Measurements from ENCODE around the gene HAUS6. TPM values are rescaled to one million over a fixed set of nuclear protein-coding genes. Genes with fewer than 3 reads are reported as not detected.

The HAUS6 gene
- total and polyA plus RNA-seq, 2 donors (not counting 1 experiment from before 2014, with no cell fraction given): 4.1 to 13.5 TPM

DNA sequence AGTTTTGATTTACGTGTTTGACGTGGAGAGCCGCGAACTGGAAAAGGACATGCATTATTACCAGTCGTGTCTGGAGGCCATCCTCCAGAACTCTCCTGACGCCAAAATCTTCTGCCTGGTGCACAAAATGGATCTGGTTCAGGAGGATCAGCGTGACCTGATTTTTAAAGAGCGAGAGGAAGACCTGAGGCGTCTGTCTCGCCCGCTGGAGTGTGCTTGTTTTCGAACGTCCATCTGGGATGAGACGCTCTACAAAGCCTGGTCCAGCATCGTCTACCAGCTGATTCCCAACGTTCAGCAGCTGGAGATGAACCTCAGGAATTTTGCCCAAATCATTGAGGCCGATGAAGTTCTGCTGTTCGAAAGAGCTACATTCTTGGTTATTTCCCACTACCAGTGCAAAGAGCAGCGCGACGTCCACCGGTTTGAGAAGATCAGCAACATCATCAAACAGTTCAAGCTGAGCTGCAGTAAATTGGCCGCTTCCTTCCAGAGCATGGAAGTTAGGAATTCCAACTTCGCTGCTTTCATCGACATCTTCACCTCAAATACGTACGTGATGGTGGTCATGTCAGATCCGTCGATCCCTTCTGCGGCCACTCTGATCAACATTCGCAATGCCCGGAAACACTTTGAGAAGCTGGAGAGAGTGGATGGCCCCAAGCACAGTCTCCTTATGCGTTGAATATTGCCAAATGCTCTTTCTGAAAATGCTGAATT, 52.6 kb downstream of the HAUS6 start:
- peak overlapping the region; percentile 99 for H3K27ac Mint-ChIP-seq
- WGBS (ENCODE audit: insufficient coverage): 5% methylated on average over 32 of the region's 33 CpGs
- Histone ChIP-seq H3K9ac (ENCODE audit: low read length) (peak overlapping the region; percentile 95), H3K4me1 (ENCODE audit: control insufficient read depth in 2 of 2, insufficient read depth in 2 of 2, low read length in 2 of 2) (peaks cover 24 to 32% of the 10 kb centered on the region in 2 donors), H2AFZ (ENCODE audit: insufficient read depth, low read depth, low read length, poor library complexity, severe bottlenecking) (peak overlapping the region; percentile 96), H3K36me3 (replicated peaks in 1 of 2; ENCODE audit: control extremely low read depth in 1 of 2, control insufficient read depth in 1 of 2, extremely low read depth in 1 of 2, insufficient read depth in 2 of 2, low read length in 1 of 2) (peaks cover 0 to 7% of the 10 kb centered on the region in 2 experiments), H3K27ac (ENCODE audit: low read length in 2 of 2) (peak overlapping the region; percentile 92 to 95), H3K79me2 (ENCODE audit: control insufficient read depth, insufficient read depth, low read length) (peaks cover 18% of the 10 kb centered on the region), H3K4me3 (ENCODE audit: control extremely low read depth in 1 of 5, extremely low read depth in 1 of 5, insufficient read depth in 1 of 5, low read depth in 2 of 5, low read length in 4 of 5) (peak overlapping the region; percentile 69 to 92 (median 78)), H3K9me3 (ENCODE audit: control extremely low read depth in 1 of 3, control insufficient read depth in 2 of 3, insufficient read depth in 1 of 3, low read length in 2 of 3) (peaks cover 0 to 3% (median 0%) of the 10 kb centered on the region in 3 donors), H3K4me2 (replicated peaks; ENCODE audit: low read depth, low read length, poor library complexity, severe bottlenecking) (peak overlapping the region; percentile 78), H3K27me3 (replicated peaks in 1 of 4; ENCODE audit: control extremely low read depth in 1 of 4, control insufficient read depth in 3 of 4, insufficient read depth in 4 of 4, low read length in 3 of 4) (no peaks in the 10 kb centered on the region), H4K20me1 (ENCODE audit: control insufficient read depth, insufficient read depth, low read length, poor library complexity, severe bottlenecking) (no peaks in the 10 kb centered on the region)
- peaks cover 36% of the 10 kb centered on the region for H3K4me1 Mint-ChIP-seq
- TF ChIP-seq CTCF (IDR thresholded peaks at IDR 0.05): no peak
- no peak for TF ChIP-seq EZH2 (IDR thresholded peaks at IDR 0.05; ENCODE audit: borderline replicate concordance, insufficient read depth, low read depth, low read length, poor library complexity, severe bottlenecking)
- POLR2A ChIA-PET: interaction anchor here (1.6 to 1.9 kb wide), 2 partner anchors 124 to 180 kb away, joined by 8 to 11 read pairs; partner anchors contain the start of gene DENND4C
- peaks cover 2% of the 10 kb centered on the region for H3K9me3 Mint-ChIP-seq (ENCODE audit: insufficient read depth)
- H3K27me3 Mint-ChIP-seq: no peaks in the 10 kb centered on the region
- no peak for DNase-seq
- H3K4me3 Mint-ChIP-seq: peak overlapping the region; percentile 98
- CTCF ChIA-PET: interaction anchor here (0.9 to 4.5 kb wide), 6 partner anchors 21 to 415 kb away, joined by 4 to 31 read pairs (median 7); no protein-coding TSS in a partner anchor
- no peak for ATAC-seq (ENCODE audit: low read depth)
- intact Hi-C loops (cut with micrococcal nuclease): loop anchor here (1.0 to 2.0 kb wide), 8 partner anchors 52 to 1635 kb away; partner anchors contain the start of genes FOCAD, HAUS6, PLIN2 and RPS6

Measured in B cell (primary cell).